Mesothelial cell of epicardium (in vitro differentiated cells): Measurements from ENCODE around the gene KCNMA1. TPM values are rescaled to one million over a fixed set of nuclear protein-coding genes. Genes with fewer than 3 reads are reported as not detected.

Experiments
- DNase-seq, 2 experiments: peaks; one replicate each; pipeline ENCODE4 v3.0.0; 2021; ENCODE audit warnings: low spot score in 2 of 2; ENCODE audit not compliant: unreplicated experiment in 2 of 2
- H3K27ac Mint-ChIP-seq: 2 replicates; pipeline ENCODE4 v1.8.0; 2021; ENCODE audit warnings: mixed read lengths
- H3K27me3 Mint-ChIP-seq: 2 replicates; pipeline ENCODE4 v1.8.0; 2021; ENCODE audit warnings: low read depth, mixed read lengths
- H3K36me3 Mint-ChIP-seq: 2 replicates; pipeline ENCODE4 v1.8.0; 2021; ENCODE audit warnings: mixed read lengths
- H3K4me1 Mint-ChIP-seq: 2 replicates; pipeline ENCODE4 v1.8.0; 2021; ENCODE audit warnings: mixed read lengths
- H3K4me3 Mint-ChIP-seq: 2 replicates; pipeline ENCODE4 v1.8.0; 2021; ENCODE audit warnings: mild to moderate bottlenecking, moderate library complexity, mixed read lengths
- H3K9me3 Mint-ChIP-seq: 2 replicates; pipeline ENCODE4 v1.8.0; 2021; ENCODE audit warnings: mixed read lengths
- CTCF ChIP-seq: fragments of 200-600 bp; sonication (generic); IDR thresholded peaks from one replicate; pipeline ENCODE4 v1.5.0; 2021; ENCODE audit warnings: antibody characterized with exemption; ENCODE audit not compliant: unreplicated experiment
- total RNA-seq: library from RNA; stranded (reverse); gene quantifications from 3 replicates; pipeline ENCODE4 v1.2.1, GENCODE V29; 2021

The KCNMA1 gene
- total RNA-seq, 1 donor from 2014 or later: 44.0 TPM

GRCh38 chr10:76969366-76969948, 668.2 kb downstream of the KCNMA1 start:
- Mint-ChIP-seq H3K4me1 (peaks cover 51% of the 10 kb centered on the region), H3K27me3 (peaks cover 2% of the 10 kb centered on the region), H3K9me3 (no peaks in the 10 kb centered on the region), H3K4me3 (no peak overlapping the region), H3K36me3 (no peaks in the 10 kb centered on the region), H3K27ac (no peak overlapping the region)
- DNase-seq: no peak
- TF ChIP-seq CTCF: no peak

GRCh38 chr10:76968483-76968882, 669.1 kb downstream of the KCNMA1 start:
- H3K4me1 Mint-ChIP-seq: peaks cover 43% of the 10 kb centered on the region
- peaks cover 2% of the 10 kb centered on the region for H3K27me3 Mint-ChIP-seq
- no peaks in the 10 kb centered on the region for H3K9me3 Mint-ChIP-seq
- H3K36me3 Mint-ChIP-seq: no peaks in the 10 kb centered on the region
- no peak for DNase-seq
- H3K4me3 Mint-ChIP-seq: no peak overlapping the region
- H3K27ac Mint-ChIP-seq: no peak overlapping the region
- no peak for TF ChIP-seq CTCF

GRCh38 chr10:76962851-76963250, 674.8 kb downstream of the KCNMA1 start:
- Mint-ChIP-seq H3K36me3 (peaks cover 22% of the 10 kb centered on the region), H3K27ac (no peak overlapping the region), H3K4me3 (no peak overlapping the region), H3K9me3 (peaks cover 21% of the 10 kb centered on the region), H3K4me1 (no peaks in the 10 kb centered on the region), H3K27me3 (peaks cover 2% of the 10 kb centered on the region)
- no peak for TF ChIP-seq CTCF
- DNase-seq: no peak

- Mint-ChIP-seq H3K4me3 (no peak overlapping the region), H3K9me3 (peaks cover 21% of the 10 kb centered on the region), H3K4me1 (no peaks in the 10 kb centered on the region), H3K27ac (no peak overlapping the region), H3K36me3 (peaks cover 22% of the 10 kb centered on the region), H3K27me3 (peaks cover 2% of the 10 kb centered on the region)
- no peak for TF ChIP-seq CTCF
- DNase-seq: no peak
Measured at GRCh38 chr10:76961841-76962240, 675.8 kb downstream of the KCNMA1 start.

- Mint-ChIP-seq H3K9me3 (peaks cover 21% of the 10 kb centered on the region), H3K4me3 (no peak overlapping the region), H3K27me3 (no peaks in the 10 kb centered on the region), H3K36me3 (peaks cover 22% of the 10 kb centered on the region), H3K27ac (no peak overlapping the region), H3K4me1 (no peaks in the 10 kb centered on the region)
- no peak for DNase-seq
- peak; percentile 20 for TF ChIP-seq CTCF
Measured at GRCh38 chr10:76959111-76959510, 678.5 kb downstream of the KCNMA1 start.

GRCh38 chr10:76954838-76955237, 682.8 kb downstream of the KCNMA1 start:
- no peaks in the 10 kb centered on the region for H3K4me1 Mint-ChIP-seq
- H3K9me3 Mint-ChIP-seq: peaks cover 6% of the 10 kb centered on the region
- no peaks in the 10 kb centered on the region for H3K27me3 Mint-ChIP-seq

More at GRCh38 chr10:76954838-76955237, 682.8 kb downstream of the KCNMA1 start:
- H3K4me3 Mint-ChIP-seq: no peak overlapping the region
- H3K36me3 Mint-ChIP-seq: peaks cover 5% of the 10 kb centered on the region
- no peak for TF ChIP-seq CTCF
- H3K27ac Mint-ChIP-seq: no peak overlapping the region
- DNase-seq: no peak
